Adipose tissue (tissue), 3 donors: ENCODE results near the gene TOR1A. TPM values are rescaled to one million over a fixed set of nuclear protein-coding genes. Genes with fewer than 3 reads are reported as not detected.
A peak's percentile ranks its signal among the peaks of the same experiment; 100 is the strongest.

Source experiments
- H3K27ac ChIP-seq: one replicate; pipeline ENCODE4 v1.5.1; 2013; ENCODE audit warnings: low read depth, low read length
- WGBS, 3 donors: extraction: QIAGEN DNeasy Blood & Tissue Kit; methylation state at CpG; one replicate each; pipeline ENCODE4 v1.1.7; 2013; 5-methylcytosine and 5-hydroxymethylcytosine counted together
- polyA plus RNA-seq, 3 donors: library from polyadenylated mRNA; stranded (reverse); fragments of 200-250 nt; gene quantifications; one replicate each; pipeline ENCODE4 v1.2.3, GENCODE V29; 2013
- donor health status: healthy with polysubstance abuse.
- donor health status: Bipolar disorder and iron deficiency.
- donor health status: healthy.

Gene TOR1A
- polyA plus RNA-seq, 3 donors = 16.0 to 29.6 (median 16.1) TPM

GRCh38 chr9:129828969-129829368 is 5.0 kb upstream of the TOR1A start:
- 89 to 94% (median 93%) methylated on average over 10 of the region's 10 CpGs for WGBS, 3 donors
- H3K27ac ChIP-seq = no peak overlapping the region

- WGBS, 3 donors = 77 to 90% (median 85%) methylated on average over 9 of the region's 9 CpGs
- no peak overlapping the region for H3K27ac ChIP-seq
Observed at GRCh38 chr9:129828051-129828450, 4.1 kb upstream of the TOR1A start.

- WGBS, 3 donors = 86 to 98% (median 88%) methylated on average over 1 of the region's 1 CpG
- H3K27ac ChIP-seq = no peak overlapping the region
Observed at GRCh38 chr9:129826759-129827158, 2.8 kb upstream of the TOR1A start.

GRCh38 chr9:129826344-129826743 is 2.4 kb upstream of the TOR1A start:
- 73 to 84% (median 82%) methylated on average over 6 of the region's 6 CpGs for WGBS, 3 donors
- no peak overlapping the region for H3K27ac ChIP-seq

GRCh38 chr9:129823542-129823934 is 398 bp downstream of the TOR1A start:
- peak overlapping the region; percentile 34 for H3K27ac ChIP-seq
- 0 to 3% (median 3%) methylated on average over 12 to 15 of the region's 15 CpGs for WGBS, 3 donors

GRCh38 chr9:129822898-129823541 is 916 bp downstream of the TOR1A start:
- WGBS, 3 donors = 11 to 23% (median 17%) methylated on average over 25 to 26 of the region's 26 CpGs
- H3K27ac ChIP-seq = no peak overlapping the region

- WGBS, 3 donors = 68 to 82% (median 75%) methylated on average over 14 of the region's 14 CpGs
- H3K27ac ChIP-seq = no peak overlapping the region
Observed at GRCh38 chr9:129816501-129817435, 7.2 kb downstream of the TOR1A start.

- no peak overlapping the region for H3K27ac ChIP-seq
- WGBS, 3 donors = 84 to 93% (median 87%) methylated on average over 10 to 11 of the region's 11 CpGs
Observed at GRCh38 chr9:129815278-129815677, 8.7 kb downstream of the TOR1A start.

GRCh38 chr9:129814432-129815223 is 9.3 kb downstream of the TOR1A start:
- no peak overlapping the region for H3K27ac ChIP-seq
- 82 to 88% (median 86%) methylated on average over 17 of the region's 17 CpGs for WGBS, 3 donors

- WGBS, 3 donors = 69 to 90% (median 90%) methylated on average over 9 of the region's 9 CpGs
- no peak overlapping the region for H3K27ac ChIP-seq
Observed at GRCh38 chr9:129813661-129814060, 10.3 kb downstream of the TOR1A start.

- WGBS, 3 donors = 79 to 90% (median 89%) methylated on average over 9 of the region's 9 CpGs
- H3K27ac ChIP-seq = no peak overlapping the region
Observed at GRCh38 chr9:129812385-129812784, 11.6 kb downstream of the TOR1A start.

- 82 to 86% (median 83%) methylated on average over 6 of the region's 6 CpGs for WGBS, 3 donors
Observed at GRCh38 chr9:129811967-129812363, 12.0 kb downstream of the TOR1A start.

GRCh38 chr9:129810788-129811187 is 13.1 kb downstream of the TOR1A start:
- H3K27ac ChIP-seq = no peak overlapping the region
- WGBS, 3 donors = 38 to 84% (median 80%) methylated on average over 6 of the region's 6 CpGs

More at GRCh38 chr9:129811967-129812363, 12.0 kb downstream of the TOR1A start:
- H3K27ac ChIP-seq = no peak overlapping the region

- 89 to 93% (median 91%) methylated on average over 11 of the region's 11 CpGs for WGBS, 3 donors
- H3K27ac ChIP-seq = no peak overlapping the region
Observed at GRCh38 chr9:129810116-129810515, 13.8 kb downstream of the TOR1A start.

GRCh38 chr9:129809346-129809745 is 14.6 kb downstream of the TOR1A start:
- no peak overlapping the region for H3K27ac ChIP-seq
- 72 to 89% (median 75%) methylated on average over 11 of the region's 11 CpGs for WGBS, 3 donors

- WGBS, 3 donors = 49 to 87% (median 56%) methylated on average over 4 of the region's 4 CpGs
- no peak overlapping the region for H3K27ac ChIP-seq
Observed at GRCh38 chr9:129806061-129806460, 17.9 kb downstream of the TOR1A start.

- 0 to 3% (median 1%) methylated on average over 14 of the region's 14 CpGs for WGBS, 3 donors
- H3K27ac ChIP-seq = no peak overlapping the region
Observed at GRCh38 chr9:129803676-129804060, 20.3 kb downstream of the TOR1A start.

GRCh38 chr9:129802833-129803675 is 20.9 kb downstream of the TOR1A start, which contains the start of gene TOR1B:
Gene TOR1B, plus strand, starts transcription at chr9:129803184. Its CDS starts 29 bp downstream, at chr9:129803213.
- H3K27ac ChIP-seq = peak within 1 kb of the TSS; percentile 83
- 0 to 1% (median 0%) methylated on average over 79 to 93 of the region's 93 CpGs for WGBS, 3 donors
